ENCODE measurements around the gene PLCB1. TPM values are rescaled to one million over a fixed set of nuclear protein-coding genes. Genes with fewer than 3 reads are reported as not detected.
"Not testable (repeated sequence)": the region's sequence is repeated elsewhere in the genome, so short reads cannot be mapped to it uniquely, and the experiment has no call there.

Gene PLCB1
- total RNA-seq, 1 donor from 2014 or later: 7.2 TPM

DNA sequence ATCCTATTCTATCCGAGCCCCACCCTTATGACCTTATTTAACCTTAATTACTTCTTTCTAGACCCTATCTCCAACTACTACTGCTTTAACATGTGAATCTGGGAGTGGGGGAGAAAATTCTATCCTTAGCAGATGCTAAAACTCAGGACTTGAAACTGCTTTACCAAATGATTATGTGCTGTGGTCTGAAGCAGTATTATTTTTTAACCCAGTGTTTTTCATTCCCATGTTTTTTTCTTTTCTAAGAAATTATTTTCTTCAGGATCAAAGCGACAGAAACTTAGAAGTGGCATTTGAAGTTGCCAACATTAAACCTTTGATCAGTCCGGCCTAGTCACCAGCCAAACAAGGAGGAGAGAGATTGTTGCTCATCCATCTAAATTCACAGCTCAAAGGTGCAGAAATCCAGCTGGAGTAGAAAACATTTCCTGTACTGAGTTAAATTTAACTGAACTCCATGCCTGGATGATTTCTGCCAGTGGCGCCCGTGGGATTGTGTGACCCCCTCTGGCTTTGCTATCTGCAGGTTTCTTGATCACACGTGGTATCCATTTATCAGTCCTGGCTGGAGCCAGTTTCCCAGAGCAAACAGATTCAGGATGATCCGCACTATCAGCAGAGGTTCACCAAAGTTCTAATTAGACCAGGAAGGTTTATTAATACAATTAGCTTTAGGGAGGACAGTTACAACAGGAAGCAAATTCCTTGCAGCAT lies 300.5 kb downstream of the PLCB1 start:
- intact Hi-C loops (cut with DNase I): no loop called here
- ATAC-seq (no peak), DNase-seq (ENCODE audit: missing footprints) (no peak)

- no peak for ATAC-seq
- intact Hi-C loops (cut with DNase I): no loop called here
- DNase-seq (ENCODE audit: missing footprints): no peak
Measured at GRCh38 chr20:8433291-8433690, 301.2 kb downstream of the PLCB1 start.

GRCh38 chr20:8434326-8434876 lies 302.3 kb downstream of the PLCB1 start:
- no peak for DNase-seq (ENCODE audit: missing footprints)
- no peak for ATAC-seq
- intact Hi-C loops (cut with DNase I): no loop called here

GRCh38 chr20:8435285-8436035 lies 303.4 kb downstream of the PLCB1 start:
- intact Hi-C loops (cut with DNase I): no loop called here
- no peak for ATAC-seq

GRCh38 chr20:8436938-8437337 lies 304.9 kb downstream of the PLCB1 start:
- DNase-seq (ENCODE audit: missing footprints); ATAC-seq; intact Hi-C loops (cut with DNase I): not testable (repeated sequence)

More at GRCh38 chr20:8435285-8436035, 303.4 kb downstream of the PLCB1 start:
- DNase-seq (ENCODE audit: missing footprints): no peak

DNA sequence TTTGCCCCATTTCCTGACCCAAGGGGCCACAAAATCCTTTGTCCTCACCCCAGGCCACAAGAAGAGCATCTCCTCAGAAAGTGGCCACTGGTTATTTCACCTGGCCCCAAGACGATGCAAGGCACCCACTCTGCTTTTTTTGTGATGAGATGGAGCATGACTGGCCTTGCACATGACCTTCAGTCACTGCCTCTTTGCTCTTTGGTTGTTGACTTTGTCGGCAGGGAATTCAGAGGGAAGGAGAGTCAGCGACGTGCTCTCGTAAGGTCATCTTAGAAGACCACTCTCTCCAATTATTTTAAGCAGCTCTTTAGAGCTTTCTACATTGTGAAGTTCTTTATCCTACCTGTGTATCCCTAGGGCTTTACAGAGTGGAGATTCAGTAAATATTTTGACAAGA lies 306.7 kb downstream of the PLCB1 start:
- intact Hi-C loops (cut with DNase I): no loop called here
- no peak for ATAC-seq
- no peak for DNase-seq (ENCODE audit: missing footprints)

DNA sequence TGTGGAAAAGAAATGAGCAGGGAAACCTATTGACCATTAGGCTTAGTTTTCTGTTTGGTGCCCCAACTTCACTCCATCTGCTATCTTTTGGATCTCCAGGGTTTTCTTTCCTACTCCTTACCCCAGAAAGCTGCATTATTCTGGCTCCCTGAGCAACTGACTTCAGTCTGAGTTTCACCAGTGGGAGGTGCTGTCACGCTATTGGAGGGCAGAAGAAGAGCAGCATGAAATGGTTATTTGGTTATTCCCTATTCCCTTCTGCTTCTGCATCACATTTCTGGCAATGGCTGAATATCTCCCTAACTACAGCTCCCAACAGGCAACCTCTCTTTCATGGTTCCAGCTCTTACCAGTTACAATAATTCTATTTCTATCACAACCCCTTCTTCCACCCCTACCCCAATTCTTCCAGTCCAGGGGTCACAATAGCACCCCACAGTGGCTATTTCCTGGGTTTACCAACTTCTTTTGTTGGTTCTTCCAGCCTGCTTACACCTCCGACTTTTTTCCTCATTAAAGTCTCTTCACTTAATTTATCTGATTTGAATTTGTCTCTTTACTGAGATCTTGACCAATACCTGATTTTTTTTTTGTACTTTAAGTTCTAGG lies 311.5 kb downstream of the PLCB1 start:
- no peak for ATAC-seq
- DNase-seq (ENCODE audit: missing footprints): no peak
- intact Hi-C loops (cut with DNase I): no loop called here

DNA sequence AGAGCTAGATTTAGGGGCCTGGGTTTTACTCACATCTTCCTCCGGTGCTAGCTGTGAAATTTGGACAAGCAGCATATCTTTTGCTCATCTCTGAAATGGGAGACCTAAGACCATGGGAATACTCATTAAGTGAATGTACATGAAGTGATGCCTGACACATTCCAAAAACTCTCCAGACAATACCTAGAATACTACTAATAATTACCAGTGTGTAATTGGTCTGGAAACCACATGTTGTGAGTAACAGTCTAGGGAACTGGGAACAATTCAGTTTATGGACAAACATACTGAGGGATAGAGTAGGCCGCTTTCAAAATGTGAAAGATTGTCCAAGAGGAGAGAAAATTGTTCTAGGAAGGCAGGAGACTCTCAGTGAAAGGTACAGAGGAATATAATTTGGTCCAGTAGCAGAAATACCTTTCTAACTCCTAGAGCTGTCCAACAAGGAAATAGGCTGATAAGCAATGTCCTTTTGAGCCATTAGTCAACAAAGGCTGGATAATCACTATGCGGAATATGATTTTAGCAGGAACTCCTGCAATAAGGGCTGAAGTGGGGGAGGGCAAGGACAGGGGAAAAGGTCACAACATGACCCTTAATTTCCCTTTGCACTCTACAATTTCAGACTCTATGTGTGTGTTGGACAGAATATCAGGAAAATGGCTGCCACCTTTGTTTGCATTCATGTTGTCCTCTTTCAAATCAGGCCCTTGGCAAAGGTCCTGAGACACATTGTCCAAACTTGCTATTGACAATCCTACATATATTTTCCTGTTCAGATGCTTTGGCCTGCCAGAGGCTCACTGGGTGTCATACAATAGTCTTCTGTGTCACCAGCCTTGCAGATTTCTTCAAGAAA lies 315.4 kb downstream of the PLCB1 start:
- DNase-seq (ENCODE audit: missing footprints) (no peak), ATAC-seq (no peak)
- intact Hi-C loops (cut with DNase I): no loop called here

DNA sequence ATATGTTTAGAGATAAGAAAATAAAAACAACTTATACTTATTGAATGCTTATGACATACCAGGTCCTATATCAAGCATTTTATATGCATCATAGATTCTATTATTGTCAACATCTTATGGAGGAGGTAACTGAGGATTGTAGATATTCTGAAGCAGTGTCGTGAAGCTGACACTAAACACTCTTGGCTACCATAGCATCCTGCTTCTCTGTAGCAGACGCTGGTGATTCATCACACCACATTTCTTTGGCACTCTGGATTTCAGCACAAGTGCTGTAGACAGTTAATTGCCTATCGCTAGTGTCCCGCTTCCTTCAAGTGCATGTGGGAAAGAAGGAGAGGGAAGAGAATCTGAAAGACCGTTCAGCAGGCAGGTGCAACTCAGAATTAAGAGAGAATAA lies 317.1 kb downstream of the PLCB1 start:
- DNase-seq (ENCODE audit: missing footprints) (no peak), ATAC-seq (no peak)
- intact Hi-C loops (cut with DNase I): no loop called here

GRCh38 chr20:8454137-8454712 lies 322.2 kb downstream of the PLCB1 start:
- no peak for DNase-seq (ENCODE audit: missing footprints)
- intact Hi-C loops (cut with DNase I): no loop called here

DNA sequence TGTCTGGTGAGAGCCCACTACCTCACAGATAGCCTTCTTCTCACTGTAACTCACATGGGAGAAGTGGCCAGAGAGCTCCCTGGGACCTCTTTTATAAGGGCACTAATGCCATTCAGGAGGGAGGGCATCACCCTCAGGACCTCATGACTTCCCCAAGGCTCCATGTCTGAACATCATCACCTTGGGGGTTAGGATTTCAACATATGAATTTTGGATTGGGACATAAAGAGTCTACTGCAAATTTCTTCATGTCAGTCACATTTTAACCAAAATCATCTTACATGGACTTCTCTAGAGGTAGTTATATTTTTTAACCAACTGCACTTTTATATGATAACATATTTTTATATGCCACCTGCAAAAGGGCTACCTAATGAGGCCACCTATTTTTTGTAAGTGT lies 324.7 kb downstream of the PLCB1 start:
- ATAC-seq: no peak
- intact Hi-C loops (cut with DNase I): no loop called here
- DNase-seq (ENCODE audit: missing footprints): no peak

More at GRCh38 chr20:8454137-8454712, 322.2 kb downstream of the PLCB1 start:
- ATAC-seq: no peak

DNA sequence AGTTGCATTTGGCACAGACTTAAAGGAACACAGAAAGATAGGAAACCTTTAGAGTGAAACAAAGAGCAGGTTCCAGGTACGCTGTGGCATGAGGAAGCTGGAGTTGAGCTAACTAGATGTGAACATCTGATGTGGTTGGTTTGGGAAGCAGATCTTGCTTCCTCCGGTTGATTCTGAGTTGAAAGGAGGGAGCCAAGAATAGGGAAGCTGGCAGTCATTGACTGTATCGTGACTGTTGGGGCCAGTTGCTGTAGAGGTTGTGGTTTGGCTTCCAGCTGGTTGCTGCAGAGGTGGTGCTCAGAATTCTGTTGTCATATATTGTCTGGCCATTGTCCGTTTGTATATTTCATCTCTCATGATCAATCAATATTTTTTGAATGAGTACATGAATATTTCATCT lies 325.9 kb downstream of the PLCB1 start:
- ATAC-seq: no peak
- intact Hi-C loops (cut with DNase I): no loop called here

DNA sequence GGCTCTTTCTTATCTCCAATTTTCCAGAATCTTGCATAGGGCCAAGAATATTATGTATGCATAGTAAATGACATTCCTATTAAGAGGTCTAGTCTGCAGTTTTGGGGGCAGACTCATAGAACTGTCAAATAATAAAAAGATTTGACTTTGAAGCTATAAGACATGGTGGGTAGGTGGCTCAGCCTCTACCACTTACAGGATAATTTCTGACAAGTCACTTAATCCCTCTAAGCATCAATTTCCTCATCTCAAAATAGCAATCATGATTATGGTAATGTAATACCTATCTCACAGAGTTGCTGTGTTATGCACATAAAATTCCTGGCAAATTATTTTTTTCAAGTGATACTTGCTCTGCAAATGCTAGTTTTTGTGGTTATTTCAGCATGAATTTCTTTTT lies 329.1 kb downstream of the PLCB1 start:
- ATAC-seq (no peak), DNase-seq (ENCODE audit: missing footprints) (no peak)
- intact Hi-C loops (cut with DNase I): no loop called here

More for the DNA sequence above, 325.9 kb downstream of the PLCB1 start:
- no peak for DNase-seq (ENCODE audit: missing footprints)

- DNase-seq (ENCODE audit: missing footprints) (no peak), ATAC-seq (no peak)
- intact Hi-C loops (cut with DNase I): no loop called here
Measured at GRCh38 chr20:8464368-8464767, 332.3 kb downstream of the PLCB1 start.

DNA sequence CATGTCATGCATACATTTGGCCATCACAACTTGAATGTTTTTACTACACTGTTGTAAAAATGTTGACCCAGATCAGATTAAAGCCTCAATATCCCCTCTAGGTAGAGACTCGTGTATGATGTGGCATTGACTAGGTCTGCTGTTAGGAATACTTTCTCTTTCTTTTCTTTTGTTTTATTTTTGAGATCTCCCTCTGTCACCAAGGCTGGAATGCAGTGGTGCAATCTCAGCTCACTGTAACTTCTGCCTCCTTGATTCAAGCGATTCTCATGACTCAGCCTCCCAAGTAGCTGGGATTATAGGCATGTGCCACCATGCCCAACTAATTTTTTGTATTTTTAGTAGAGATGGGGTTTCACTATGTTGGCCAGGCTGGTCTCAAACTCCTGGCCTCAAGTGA lies 334.7 kb downstream of the PLCB1 start:
- DNase-seq (ENCODE audit: missing footprints); ATAC-seq; intact Hi-C loops (cut with DNase I): not testable (repeated sequence)

DNA sequence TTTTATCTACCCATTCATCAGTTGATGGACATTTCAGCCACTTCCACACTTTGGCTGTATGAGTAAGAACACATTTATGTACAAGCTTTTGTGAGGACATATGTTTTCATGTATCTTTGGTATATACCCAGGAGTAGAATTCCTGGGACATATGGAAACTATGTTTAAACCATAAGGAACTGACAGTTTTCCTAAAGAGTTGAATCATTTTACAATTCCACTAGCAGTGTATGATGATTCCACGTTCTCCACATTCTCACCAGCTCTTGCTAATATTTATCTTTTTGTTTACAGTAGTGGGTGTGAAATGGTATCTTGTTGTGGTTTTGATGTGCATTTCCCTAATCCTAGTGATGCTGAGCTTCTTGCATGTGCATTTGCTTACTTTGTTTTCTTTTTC lies 338.1 kb downstream of the PLCB1 start:
- intact Hi-C loops (cut with DNase I): no loop called here
- ATAC-seq: no peak
- no peak for DNase-seq (ENCODE audit: missing footprints)

GRCh38 chr20:8471465-8471864 lies 339.4 kb downstream of the PLCB1 start:
- no peak for DNase-seq (ENCODE audit: missing footprints)
- intact Hi-C loops (cut with DNase I): no loop called here
- no peak for ATAC-seq

GRCh38 chr20:8473459-8473858 lies 341.4 kb downstream of the PLCB1 start:
- DNase-seq (ENCODE audit: missing footprints) (no peak), ATAC-seq (no peak)
- intact Hi-C loops (cut with DNase I): no loop called here
